AG10803 (cell line): ENCODE measurements around the gene GLMN.
A peak's percentile ranks its signal among the peaks of the same experiment; 100 is the strongest.

Experiments
- DNase-seq: peaks from one replicate; pipeline ENCODE4 v3.0.0; 2010; ENCODE audit warnings: low read depth
- H3K4me3 ChIP-seq: 2 replicates; pipeline ENCODE4 v1.5.1; 2011; ENCODE audit warnings: mild to moderate bottlenecking, low read length, control low read depth
- TF ChIP-seq, protein P1 (sequence below): conservative IDR thresholded peaks from 2 replicates; pipeline ENCODE4 v1.5.1; 2011; ENCODE audit warnings: mild to moderate bottlenecking, low read length, control low read depth, inconsistent platforms

Gene GLMN

DNA sequence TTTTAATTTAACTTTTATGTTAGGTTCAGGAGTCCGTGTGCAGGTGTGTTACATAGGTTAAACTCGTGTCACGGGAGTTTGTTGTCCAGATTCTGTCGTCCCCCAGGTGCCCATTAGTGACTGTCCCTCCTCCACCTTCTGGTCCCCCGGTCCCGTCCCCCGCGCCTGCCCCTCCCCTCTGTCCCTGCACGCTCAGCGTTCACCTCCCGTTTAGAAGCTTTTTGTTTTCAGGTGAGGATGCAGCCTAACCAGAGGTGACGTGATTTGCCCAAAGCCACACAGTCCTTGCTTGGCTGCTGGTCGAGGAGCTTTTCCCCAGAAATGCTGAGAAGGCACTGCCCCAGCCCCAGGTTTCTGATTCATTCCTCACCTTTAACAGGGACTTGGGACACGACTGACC lies 80.2 kb downstream of the GLMN start:
- H3K4me3 ChIP-seq = no peak overlapping the region
- DNase-seq = no peak
- TF ChIP-seq, protein P1, sequence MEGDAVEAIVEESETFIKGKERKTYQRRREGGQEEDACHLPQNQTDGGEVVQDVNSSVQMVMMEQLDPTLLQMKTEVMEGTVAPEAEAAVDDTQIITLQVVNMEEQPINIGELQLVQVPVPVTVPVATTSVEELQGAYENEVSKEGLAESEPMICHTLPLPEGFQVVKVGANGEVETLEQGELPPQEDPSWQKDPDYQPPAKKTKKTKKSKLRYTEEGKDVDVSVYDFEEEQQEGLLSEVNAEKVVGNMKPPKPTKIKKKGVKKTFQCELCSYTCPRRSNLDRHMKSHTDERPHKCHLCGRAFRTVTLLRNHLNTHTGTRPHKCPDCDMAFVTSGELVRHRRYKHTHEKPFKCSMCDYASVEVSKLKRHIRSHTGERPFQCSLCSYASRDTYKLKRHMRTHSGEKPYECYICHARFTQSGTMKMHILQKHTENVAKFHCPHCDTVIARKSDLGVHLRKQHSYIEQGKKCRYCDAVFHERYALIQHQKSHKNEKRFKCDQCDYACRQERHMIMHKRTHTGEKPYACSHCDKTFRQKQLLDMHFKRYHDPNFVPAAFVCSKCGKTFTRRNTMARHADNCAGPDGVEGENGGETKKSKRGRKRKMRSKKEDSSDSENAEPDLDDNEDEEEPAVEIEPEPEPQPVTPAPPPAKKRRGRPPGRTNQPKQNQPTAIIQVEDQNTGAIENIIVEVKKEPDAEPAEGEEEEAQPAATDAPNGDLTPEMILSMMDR = no peak

DNA sequence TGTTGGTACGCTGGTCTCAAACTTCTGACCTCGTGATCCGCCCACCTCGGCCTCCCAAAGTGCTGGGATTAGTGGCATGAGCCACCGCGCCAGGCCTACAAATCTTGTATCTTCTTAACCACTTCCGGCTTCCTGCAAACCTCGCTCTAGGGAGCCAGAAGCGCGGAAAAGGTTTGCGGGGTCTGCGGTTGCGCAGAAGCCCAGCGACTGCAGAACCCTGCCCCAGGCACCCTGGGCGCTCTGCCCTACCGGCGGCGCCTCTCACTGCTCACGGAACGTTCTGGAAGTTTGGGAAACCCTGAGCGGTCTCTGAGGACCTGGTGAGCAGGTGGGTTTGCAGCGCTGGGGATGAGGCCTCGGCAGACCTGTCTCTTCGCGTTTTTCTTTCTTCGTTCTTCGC lies 81.1 kb downstream of the GLMN start, which contains the start of gene C1orf146:
Gene C1orf146, plus strand, starts transcription at position 195 of the 400 bp plus-strand sequence. CDS start 13,506 bp downstream, outside the sequence.
- no peak for DNase-seq
- TF ChIP-seq, protein P1 = no peak
- no peak within 1 kb of the TSS for H3K4me3 ChIP-seq

DNA sequence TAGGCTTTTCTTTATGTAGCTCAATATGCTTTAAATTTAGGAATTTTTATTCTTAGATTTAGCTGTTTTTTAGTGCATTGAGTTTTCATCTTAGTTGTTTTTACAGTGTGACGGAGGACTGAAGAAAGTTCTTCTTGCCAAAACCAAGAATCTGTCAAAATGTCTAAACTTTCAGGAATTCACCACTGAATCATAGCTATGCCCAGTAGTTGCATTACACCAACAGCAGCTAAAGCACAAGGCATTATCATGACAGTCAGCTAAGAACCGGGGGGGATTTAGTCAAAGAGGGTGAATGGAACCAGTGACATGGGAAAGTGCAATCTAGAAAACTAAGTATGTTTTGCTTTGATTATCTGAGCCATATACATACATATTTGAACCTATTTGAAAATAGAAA lies 87.6 kb downstream of the GLMN start:
- H3K4me3 ChIP-seq = no peak overlapping the region
- peak; percentile 59 for DNase-seq

DNA sequence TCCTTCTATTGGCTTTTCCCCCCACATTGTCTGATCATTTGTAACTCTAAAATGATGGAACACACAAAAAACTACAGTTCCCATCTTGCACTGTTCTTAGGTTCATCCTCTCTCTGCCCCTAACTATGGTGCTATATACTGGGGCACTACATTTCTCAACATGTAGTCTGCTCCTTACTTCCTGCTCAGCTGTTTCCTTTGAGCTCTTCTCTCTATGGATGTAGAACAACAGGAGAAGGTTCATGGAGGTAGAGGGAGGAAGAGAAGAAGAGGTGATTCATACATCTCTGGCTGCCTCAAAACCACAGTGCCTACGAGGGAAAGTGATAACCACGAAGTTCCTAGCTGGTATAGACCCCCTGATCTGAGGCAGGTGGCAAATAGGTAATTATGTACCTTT lies 88.1 kb downstream of the GLMN start:
- DNase-seq = no peak
- H3K4me3 ChIP-seq = no peak overlapping the region
- TF ChIP-seq, protein P1 = no peak

More for the DNA sequence above, 87.6 kb downstream of the GLMN start:
- TF ChIP-seq, protein P1 = no peak

DNA sequence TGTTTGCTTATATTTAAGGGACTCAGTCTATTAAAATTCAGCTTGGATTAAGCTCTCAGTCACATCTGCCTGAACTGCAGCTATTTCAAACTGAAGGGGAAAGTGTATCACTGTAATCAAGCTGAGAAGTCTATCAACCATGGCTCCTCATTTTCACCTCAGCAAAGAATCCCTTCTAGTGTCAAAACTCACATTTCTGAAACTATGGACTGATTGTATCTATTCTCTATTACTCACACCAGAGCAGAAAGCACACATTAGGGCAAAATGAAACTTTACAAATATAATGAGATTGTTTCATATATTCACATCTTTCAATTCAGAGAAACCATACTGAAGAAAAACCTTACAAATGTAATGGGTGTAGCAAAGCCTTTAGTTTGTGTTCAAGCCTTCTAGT lies 95.7 kb downstream of the GLMN start:
- DNase-seq = no peak
- H3K4me3 ChIP-seq = no peak overlapping the region
- TF ChIP-seq, protein P1 = no peak

DNA sequence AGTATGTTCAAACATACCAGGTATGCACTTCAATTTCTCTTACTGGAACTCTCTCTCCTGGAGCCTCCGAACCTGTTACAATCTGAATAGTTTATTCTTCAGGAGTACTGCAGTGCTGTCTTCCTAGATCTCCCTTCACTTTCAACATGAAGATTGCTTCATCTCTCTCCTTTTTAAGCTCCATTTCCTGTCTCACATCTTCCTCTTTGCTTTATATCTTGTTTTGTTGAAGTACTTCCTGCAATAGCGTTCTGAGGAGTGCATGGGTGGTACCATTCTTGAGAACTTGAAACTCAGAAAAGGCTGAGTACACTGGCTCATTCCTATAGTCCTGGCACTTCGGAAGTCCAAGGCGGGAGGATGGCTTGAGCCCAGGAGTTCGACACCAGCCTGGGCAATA lies 96.8 kb downstream of the GLMN start:
- H3K4me3 ChIP-seq = no peak overlapping the region
- no peak for DNase-seq
- TF ChIP-seq, protein P1 = no peak
